GM10266 (cell line): ENCODE measurements around the gene ZNF48.

Source experiments
- DNase-seq: peaks from one replicate; pipeline ENCODE4 v3.0.0; 2012; ENCODE audit errors: extremely low spot score
- TF ChIP-seq, protein P1 (sequence below): IDR thresholded peaks from 2 replicates; pipeline ENCODE4 v1.5.1; 2012; ENCODE audit warnings: mild to moderate bottlenecking, low read depth; ENCODE audit not compliant: control insufficient read depth, insufficient read depth; ENCODE audit errors: missing control alignments

ZNF48 gene

DNA sequence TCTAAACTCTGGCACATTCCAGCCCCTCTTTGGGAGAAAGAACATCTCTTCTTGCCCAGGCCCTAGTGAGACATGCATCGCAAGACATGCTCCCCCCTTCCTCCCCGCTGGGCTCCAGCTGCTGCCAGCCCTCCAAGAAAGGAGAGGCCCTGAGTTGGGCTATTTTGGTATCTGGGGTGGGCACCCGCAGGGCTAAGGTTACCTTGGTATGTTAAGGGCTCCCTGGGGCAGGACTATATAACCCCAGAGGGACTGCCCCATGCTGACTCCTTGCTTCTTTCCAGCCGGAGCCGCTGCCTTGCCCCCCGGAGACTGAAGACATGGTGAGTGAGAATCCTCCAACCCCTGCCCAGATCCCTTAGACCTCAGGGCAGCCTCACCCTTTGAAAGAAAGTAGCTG, 20.7 kb upstream of the ZNF48 start, which contains the start of gene MYL11:
TSS of gene MYL11 (plus strand) at position 265 of the 400 bp plus-strand sequence. CDS start at position 321, 56 bp downstream.
- TF ChIP-seq, protein P1, sequence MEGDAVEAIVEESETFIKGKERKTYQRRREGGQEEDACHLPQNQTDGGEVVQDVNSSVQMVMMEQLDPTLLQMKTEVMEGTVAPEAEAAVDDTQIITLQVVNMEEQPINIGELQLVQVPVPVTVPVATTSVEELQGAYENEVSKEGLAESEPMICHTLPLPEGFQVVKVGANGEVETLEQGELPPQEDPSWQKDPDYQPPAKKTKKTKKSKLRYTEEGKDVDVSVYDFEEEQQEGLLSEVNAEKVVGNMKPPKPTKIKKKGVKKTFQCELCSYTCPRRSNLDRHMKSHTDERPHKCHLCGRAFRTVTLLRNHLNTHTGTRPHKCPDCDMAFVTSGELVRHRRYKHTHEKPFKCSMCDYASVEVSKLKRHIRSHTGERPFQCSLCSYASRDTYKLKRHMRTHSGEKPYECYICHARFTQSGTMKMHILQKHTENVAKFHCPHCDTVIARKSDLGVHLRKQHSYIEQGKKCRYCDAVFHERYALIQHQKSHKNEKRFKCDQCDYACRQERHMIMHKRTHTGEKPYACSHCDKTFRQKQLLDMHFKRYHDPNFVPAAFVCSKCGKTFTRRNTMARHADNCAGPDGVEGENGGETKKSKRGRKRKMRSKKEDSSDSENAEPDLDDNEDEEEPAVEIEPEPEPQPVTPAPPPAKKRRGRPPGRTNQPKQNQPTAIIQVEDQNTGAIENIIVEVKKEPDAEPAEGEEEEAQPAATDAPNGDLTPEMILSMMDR: no peak
- DNase-seq: no peak

DNA sequence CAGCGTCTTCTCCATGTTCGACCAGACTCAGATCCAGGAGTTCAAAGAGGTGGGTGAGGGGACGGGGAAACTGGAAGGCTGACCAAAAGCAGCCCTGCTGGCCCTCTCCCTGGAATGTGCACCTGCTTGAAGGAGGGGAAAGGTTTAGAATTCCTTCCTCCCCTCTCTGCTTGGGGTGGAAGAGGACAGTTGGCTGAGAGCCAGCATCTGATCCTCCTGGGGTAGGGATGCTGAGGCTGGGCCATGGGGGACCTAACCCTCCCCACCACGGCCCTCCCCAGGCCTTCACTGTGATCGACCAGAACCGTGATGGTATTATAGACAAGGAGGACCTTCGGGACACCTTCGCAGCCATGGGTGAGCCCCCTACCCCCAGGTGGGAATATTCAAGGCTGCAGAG, 19.4 kb upstream of the ZNF48 start:
- TF ChIP-seq, protein P1: no peak
- DNase-seq: no peak

DNA sequence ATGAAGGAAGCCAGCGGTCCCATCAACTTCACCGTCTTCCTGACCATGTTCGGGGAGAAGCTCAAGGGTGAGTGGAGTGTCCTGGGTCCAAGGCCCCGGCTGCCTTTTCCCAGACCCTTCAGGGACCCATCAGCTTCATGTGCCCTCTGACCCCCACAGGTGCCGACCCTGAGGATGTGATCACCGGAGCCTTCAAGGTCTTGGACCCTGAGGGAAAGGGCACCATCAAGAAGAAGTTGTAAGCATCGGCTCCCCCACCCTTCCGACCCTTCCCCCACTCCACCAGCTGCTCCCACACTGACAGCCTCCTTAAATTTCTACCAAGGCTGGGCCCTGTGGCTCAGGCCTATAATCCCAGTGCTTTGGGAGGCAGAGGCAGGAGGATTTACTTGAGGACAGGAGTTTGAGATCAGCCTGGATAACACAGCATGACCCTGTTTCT, 18.7 kb upstream of the ZNF48 start:
- no peak for DNase-seq
- TF ChIP-seq, protein P1: no peak

DNA sequence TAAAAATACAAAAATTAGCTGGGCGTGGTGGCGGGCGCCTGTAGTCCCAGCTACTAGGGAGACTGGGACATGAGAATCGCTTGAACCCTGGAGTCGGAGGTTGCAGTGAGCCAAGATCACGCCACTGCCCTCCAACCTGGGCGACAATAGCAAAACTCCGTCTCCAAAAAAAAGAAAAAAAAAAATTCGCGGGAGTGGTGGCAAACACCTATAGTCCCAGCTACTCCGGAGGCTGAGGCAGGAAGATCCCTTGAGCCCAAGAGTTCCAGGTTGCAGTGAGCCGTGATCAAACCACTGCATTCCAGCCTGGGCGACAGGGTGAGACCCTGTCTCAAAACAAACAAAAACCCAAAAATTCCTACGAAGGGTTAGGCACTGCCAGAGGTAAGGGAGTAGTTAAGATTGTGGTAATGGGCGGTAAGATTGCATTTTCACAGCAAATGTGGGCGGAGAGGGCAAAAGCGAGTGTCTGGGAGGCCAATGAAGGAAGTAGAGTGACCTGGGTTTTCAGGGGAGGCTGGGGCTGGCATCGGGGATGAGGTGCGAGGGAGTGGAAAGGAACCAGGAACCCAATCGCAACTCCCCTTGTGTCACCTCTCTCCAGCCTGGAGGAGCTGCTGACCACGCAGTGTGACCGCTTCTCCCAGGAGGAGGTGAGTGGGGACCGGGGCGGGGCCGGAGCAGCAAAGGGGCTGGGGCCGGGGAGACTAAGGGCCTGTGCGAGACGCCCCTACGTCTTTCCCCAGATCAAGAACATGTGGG, 18.0 kb upstream of the ZNF48 start:
- no peak for DNase-seq
- TF ChIP-seq, protein P1: no peak

DNA sequence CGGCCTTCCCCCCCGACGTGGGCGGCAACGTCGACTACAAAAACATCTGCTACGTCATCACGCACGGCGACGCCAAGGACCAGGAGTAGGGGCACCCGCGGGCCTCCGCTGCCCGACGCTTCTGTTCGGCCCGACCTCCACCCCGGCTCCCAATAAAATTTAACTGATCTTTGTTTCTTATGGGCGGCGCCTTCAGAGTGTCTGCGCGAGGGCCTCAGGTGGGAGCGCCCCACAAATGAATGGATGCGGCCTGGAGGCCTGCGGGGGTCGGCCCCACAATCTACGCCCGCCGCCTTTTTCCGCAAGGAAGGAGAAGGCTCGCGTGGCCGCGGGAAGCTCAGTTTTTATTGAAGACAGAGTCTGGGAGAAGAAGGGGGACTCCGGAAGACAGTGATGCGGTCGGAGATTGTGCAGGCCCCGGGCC, 17.4 kb upstream of the ZNF48 start:
- peak; percentile 77 for DNase-seq
- TF ChIP-seq, protein P1: no peak

DNA sequence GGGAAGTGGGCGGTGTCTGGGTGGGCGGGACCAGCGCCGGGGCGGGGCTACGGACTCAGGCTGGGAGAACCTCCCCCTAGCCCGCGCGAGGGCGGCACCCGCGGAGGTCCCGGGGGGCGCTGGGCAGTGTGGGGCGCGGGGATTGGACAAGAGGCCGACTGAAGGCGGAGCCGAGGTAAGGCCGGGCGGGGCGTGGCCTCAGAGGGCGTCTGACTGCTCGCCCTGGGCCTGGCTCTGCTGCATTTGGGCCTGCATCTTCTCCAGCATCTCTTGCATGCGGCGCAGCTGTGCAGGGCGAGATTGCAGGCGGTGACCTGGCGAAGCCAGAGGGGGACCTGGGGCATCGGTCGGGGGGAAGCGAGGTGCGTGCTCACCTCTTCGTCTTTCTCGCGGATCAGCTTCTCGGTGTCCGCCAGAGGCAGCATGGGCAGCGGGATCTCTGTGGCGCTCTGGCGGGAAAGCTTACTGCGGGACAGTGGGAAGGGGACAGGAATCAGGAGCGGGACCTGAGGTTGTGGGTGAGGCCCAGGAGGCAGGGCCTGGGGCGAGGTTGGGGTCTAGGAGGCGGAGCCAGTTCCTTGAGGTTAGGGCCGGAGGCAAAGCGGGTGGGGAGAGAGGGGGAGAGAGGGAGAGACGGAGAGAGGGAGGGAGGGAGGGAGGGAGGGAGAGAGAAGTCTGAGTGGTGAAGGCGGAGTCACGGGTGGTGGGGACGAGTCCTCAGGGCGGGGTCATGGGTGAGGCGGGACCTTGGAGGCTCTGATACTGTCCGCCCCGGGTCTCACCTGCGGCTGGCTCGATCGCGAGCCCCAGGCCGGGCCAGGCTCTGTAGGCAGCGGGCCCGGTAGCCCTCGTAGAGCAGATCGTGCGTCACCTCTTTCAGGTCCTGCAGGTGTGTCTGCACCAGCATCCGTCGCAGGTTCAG, 16.7 kb upstream of the ZNF48 start:
- TF ChIP-seq, protein P1: no peak
- peak; percentile 97 for DNase-seq
